Midbrain (tissue), 1 donor: ENCODE data around the gene NCF2.
A peak's percentile ranks its signal among the peaks of the same experiment; 100 is the strongest.

Source experiments
- DNase-seq: peaks from one replicate; lab custom pipeline; 2025; lab: John Stamatoyannopoulos, UW

NCF2 gene

DNA sequence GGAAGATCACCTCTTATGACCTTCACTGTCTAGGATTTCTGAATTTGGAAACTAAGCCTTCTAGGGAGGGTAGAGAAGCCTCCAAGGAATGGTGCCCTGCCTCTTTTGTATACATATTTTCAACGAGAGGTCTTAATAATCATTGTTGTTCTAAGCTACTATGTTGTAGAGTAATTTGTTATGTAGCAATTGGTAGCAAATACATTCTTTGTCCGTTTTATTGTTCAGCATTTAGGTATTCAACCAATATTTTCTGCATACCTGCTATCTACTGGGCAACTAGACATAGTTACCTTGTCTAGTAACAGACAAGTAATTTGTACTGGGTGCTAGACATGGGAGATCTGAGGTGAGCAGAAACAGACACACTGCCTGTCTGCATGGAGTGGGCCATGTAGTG, 20.8 kb upstream of the NCF2 start:
- DNase-seq, result no peak

DNA sequence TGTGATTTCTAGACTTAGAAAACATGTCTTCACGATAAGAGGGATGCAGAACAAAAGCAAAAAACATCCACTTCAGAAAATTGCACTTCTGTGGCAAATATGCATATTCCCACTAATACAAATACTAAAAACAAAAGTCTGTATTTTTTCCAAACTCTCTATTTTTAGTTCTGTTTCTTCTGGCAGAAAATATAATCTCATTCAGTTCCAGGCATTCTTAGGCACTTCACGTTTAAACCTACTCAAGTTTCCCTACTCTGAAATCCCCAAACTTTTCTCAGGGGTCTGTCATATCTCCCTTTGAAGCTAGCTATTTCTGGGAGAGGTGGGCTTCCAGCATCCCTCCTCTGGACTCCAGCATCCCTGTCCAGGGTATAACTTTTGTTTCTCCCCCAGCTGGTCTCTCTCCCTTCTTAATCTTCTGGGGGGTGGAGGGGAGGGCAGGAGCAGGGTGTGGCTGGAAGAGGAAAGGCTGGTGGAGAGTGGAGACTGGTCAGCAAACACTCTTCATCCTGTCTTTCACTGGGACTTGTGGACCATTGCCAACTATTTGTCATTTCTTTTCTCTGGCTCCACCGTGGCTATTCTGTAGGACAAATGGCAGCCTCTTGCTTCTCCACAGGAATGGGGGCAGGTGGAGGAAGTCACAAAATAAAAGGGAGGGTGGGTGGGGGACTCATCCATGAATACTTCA, 19.6 kb upstream of the NCF2 start:
- DNase-seq, result no peak

DNA sequence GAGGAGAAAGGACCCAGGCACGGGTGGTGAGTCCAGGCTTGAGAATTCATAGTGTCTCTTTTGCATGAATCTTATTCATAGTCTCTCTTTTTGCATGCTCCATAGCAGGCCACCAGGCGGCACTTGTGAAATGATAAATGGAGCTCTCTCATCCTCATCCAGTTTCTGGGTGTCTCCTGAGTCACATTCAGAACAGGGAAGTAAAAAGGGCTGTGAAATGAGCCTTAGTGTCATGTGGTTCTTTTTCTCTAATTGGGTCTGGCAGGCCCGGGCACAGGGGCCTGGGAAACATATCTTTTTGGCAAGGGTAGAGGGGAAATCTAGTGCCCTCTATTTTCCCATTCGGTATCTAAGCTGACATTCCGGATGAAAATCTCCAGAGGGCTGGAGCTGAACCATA, 19.1 kb upstream of the NCF2 start:
- DNase-seq, result peak; percentile 75

DNA sequence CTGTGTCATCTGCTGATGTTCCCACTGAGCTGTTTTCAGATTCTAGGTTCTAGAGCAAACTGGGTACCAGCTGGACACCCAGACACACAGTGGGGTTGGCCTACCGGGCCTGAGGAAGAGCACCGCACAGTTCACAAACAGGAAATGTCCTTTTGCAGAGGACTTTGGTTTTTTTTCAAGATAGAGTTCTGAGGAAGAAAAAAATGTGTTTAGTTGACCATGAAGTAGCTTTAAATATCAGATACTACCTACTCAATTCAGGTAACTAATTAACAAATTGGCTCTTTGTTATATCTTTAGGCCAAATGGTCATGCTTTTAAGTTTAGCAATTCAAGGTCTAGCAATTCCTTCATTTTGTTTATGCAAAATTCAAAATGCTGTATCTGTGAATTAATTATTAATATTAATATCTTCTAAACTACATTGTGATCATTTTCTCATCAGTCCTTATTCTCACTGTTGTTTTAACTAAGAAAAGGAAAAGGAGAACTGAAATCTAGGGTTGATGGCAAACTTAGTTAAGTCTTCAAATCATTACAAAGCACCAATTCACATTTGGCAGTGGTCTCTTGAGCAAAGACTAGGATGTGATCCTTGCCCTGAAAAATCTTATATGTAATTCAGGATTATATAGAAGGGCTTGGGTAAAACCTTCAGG, 17.2 kb upstream of the NCF2 start:
- no peak for DNase-seq

DNA sequence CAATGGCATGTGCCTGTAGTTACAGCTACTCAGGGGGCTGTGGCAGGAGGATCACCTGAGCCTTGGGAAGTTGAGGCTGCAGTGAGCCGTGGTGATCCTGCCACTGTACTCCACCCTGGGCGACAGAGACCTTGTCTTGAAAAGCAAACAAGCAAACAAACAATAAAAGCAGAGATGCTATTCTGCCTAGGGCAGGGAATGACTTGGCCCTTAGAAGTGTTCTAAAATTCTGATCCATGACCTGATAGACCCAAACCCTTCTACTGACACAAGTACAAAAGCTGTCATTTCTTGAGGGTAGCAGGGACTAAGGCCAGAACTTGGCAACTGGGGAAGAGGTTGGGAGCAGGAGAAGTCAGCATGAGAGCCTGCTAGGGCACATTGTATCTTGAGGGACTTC, 15.6 kb upstream of the NCF2 start:
- no peak for DNase-seq

DNA sequence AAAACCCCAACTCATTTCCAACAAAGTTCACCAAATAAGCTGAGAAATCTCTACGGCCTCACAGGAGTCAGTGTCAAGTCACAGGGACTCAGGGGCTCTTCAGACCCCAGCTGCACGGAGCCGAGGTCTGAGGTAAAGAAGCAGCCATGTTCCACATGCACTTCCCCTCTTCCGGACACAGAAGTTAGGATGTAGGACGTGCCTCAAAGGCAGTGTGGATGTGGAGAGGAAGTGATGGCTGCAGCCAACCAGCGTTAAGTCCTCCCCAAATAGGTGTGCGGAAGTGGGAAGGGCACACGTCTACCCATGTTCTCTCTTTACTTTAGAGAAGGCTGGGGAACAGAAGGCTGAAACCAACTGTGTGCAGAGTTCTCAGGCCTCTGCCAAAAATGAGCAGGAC, 14.6 kb upstream of the NCF2 start:
- no peak for DNase-seq

DNA sequence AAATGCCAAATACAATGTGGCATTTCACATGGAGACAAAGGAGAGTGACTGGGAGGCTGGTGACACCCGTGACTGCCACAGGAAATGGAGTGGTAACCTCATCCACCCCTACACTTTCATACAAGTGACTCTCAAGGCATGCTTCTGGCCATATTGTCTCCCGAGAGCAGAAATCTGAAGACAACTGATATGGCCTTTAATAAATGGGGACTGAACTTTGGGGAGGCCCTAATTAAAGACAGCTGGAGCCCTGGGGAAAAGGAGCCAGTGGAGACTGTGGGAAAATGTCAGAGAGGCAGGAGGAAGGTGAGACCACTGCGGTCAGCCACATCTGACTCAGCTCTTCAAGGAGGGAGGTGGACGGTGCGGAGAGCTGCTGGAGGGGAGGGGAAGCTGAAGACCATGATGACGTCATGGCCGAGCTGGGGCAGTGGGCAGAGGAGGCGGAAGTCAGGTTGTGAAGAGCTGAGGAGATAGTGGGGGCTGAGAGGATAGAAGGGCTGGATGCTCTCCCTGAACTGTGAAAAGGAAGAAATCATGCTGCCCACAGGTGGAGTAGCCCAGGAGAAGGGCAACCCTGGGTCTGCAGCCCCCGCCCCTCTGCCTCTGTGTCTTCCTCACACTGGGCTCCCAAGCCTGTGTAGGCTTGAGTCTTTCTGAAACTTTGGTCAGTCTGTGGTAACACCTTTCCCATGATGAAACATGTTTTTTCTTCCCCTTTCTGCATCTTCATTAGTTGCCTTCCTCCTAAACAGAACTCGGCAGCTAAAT, 14.0 kb upstream of the NCF2 start:
- DNase-seq, result no peak

DNA sequence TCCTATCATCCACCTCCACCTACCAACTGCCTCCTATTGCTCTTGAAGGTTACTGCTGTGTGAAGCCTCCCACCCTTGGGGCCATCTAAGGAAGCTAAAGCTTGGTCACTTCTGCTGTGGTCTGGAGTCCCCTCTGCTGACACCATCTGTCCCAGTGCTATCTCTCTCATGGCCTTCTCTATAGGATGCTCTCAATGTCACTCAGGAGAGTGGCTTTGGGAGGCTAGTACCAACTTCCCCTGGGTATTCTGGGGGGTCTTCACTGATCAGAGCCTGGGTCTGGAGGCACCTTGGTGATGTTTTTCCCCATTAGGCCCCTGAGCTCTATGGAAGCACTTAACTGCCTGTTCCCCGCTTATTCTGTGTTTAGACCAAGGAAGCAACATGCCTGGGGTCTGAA, 12.3 kb upstream of the NCF2 start:
- no peak for DNase-seq

DNA sequence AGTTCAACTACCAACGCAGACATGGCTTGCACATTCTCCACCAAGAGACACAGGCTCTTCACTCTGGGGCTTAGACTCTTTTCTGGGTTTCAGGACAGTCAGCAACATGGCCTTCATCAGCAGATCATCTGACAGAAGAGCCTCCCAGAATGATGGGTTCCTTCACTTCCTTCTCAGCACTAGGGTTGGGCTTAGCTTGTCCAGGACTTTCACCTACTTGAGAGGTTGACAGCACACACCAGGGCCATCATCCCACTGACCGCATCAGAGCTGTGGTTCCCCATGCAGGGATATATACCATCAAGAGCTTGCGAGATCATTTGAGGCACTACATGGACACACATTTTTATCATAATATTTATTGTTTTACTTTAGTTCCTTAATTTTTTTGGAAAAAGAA, 10.4 kb upstream of the NCF2 start:
- no peak for DNase-seq

DNA sequence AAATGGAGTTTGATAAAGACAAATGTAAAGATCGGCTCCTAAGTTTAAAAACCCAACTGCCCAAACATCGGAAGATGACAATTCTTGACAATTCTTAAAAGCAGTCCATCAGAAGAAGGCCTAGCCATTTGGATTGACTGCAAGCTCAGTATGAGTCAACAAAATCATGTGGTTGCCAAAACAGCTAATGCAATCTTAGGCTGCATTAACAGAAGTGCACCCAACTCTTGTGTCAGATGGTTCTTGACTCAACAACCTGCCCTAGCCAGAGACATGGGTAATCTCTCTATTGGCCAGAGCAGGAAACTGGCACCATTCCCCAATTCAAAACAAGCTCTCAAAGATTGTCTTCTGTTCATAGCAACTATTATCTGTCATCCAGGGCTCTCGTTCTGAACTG, 9.9 kb upstream of the NCF2 start:
- no peak for DNase-seq

DNA sequence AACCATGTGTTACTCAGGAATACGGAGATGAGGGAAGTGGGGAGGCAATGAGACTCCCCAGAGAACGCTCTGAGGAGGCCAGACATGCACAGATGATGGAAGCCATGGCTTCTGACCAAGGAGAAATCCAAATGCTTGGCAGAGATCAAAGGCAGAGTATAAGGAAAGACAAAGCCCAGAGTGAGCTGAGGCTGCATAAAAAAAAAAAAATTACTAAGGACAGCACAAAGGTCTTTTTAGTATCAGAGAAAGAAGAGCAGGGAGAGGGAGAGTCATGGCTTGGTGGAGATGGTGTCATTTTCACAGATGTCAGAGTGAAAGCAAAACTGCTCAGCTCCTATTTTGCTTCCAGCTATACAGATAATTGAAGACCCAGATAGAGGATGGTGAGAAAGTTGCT, 8.1 kb upstream of the NCF2 start:
- DNase-seq, result peak; percentile 21

DNA sequence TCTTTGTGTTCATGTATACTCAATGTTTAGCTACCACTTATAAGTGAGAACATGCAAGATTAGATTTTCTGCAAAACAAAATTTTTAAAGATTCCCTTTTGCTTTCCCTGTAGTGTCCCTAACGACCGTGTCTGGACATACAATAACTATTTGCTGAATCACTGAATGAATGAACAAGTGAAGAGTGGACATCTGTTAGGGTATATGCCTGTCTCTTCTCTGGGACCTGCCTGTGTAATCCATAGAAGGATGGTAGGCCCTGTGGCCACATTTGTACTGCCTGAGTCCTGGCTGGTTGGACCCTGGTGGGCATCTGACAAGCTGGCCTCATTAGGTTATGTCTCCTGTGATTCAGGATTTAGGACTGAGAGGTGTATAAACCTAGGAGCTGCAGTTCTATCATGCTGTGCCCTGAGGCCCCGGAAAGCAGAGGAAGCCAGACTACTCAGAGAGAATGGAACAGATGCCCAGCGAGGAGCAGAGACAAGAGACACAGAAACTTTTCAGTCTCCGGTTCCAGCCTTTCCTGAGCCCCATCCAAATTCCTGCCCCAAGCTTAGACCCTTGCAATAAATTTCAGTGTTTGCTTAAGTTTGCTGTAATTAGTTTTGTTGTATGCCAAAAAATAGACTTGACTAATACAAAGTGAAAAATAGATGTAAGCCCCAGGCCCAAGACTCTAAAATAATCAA, 7.5 kb upstream of the NCF2 start:
- DNase-seq, result no peak

DNA sequence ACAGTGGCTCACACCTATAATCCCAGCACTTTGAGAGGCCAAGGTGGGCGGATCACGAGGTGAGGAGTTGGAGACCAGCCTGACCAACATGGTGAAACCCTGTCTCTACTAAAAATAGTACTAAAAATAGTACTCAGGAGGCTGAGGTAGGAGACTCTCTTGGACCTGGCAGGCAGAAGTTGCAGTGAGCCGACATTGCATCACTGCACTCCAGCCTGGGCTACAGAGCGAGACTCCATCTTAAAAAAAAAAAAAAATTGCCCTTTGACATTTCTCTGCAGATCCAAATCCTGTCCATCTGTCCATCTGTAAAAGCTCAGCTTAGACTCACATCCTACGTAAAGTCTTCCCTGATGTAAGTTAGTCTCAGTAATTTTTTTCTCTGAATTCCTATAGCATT, 6.2 kb upstream of the NCF2 start:
- DNase-seq, result no peak

DNA sequence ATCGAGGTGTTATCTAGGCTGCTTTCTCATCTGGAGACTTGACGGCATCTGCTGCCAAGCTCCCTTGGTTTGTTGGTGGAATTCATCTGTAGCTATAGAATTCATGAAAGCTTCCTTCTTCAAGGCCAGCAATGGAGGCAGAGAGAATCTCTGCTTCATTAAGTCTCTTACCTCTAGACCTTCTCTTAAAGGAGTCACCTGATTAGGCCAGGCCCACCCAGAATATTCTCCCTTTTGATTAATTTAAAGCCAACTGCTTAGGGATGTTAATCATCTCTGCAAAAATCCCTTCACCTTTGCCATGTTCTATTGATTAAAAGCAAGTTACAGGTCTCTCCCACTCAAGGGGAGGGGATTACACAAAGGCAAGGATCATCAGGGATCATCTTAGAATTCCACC, 5.3 kb upstream of the NCF2 start:
- no peak for DNase-seq

DNA sequence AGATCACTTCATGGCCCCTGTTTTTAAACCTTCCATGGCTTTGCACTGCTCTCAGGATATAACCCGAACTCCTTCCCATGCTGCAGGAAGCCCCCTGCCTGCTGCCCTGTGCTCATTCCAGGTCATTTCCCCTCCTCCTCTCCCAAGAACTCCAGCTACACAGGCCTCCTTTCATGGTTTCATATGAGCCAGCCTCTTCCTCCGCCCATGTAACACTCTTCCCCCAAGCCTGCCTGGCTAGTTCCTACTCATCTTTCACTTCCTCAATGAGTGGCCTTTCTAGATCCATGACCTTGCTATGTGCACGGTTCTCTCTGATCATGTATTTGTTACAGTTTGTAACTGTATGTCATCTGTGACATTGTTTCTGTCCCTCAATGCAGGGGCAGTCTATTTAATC, 3.1 kb upstream of the NCF2 start:
- peak; percentile 23 for DNase-seq

DNA sequence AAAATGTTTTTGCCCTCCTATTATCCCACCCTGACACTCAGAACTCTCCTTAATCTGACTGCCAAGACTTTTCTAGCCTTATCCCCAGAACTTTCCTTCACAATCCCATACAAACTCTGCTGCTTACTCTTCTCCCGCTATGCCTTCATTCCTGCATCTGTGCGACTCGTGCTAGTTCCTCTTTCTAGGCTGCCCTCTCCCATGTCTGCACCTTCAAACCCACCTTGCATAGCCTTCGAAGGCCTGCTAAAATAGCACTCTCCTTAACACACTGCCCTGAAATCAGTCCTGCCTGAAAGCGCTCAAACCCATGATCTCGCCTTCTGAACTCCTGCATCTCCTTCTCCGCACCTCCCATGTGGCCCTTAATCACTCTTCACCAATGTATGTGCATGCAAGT, 2.5 kb upstream of the NCF2 start:
- no peak for DNase-seq

DNA sequence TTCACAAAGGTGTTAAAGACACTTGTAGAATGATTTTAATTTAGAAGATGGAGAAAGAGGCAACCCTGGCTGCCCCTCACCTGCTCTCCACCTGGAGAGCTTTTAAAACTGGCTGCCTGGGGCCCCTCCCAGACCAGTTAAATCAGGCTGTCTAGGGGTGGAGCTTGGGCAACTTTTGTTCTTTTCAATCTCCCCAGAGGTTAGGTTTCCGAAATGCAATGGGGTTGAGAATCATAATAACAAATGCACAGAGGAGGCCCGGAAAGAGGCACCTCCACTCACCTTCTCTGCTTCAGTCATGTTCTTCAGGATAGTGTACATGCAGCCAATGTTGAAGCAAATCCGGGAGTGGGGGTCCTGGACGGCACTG, 400 bp downstream of the NCF2 start:
- DNase-seq, result no peak

DNA sequence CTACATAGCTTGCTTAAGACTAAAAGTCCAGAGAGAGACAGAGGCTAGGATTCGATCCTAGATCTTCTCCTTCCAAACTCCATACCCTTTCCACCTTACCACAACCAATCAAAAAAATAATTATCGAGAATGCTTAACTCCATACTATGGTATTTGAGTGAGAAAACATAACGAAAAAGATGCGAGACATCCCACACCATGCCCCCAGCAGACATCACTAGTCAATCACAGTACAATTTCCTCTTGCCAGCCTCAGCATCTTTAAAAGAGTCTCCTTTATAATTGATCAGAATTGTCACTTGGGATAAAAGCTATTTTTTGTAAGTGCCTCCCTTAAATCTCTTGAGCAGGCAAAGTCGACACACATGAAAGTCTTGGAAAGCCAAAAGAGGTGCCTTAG, 875 bp downstream of the NCF2 start:
- no peak for DNase-seq

DNA sequence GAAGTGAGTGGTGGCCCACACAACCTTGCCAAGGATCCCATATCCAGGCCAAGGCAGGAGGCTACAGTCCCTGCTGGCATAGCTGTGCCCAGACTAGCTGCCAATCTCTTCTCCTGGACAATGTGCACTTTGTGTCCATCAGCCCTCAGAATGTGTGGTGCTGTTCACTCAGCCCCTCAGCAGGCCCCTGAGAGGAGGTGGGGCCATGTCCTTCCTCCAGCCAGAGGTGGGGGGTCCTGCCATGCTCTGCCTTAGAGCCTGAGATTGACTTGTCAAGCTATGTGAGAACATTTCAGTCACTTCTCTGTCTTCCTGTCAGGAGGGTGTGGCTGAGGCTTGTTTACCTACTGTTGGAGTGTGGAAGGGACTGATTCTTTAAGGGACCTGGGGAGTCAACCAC, 1.4 kb downstream of the NCF2 start:
- DNase-seq, result peak; percentile 30

DNA sequence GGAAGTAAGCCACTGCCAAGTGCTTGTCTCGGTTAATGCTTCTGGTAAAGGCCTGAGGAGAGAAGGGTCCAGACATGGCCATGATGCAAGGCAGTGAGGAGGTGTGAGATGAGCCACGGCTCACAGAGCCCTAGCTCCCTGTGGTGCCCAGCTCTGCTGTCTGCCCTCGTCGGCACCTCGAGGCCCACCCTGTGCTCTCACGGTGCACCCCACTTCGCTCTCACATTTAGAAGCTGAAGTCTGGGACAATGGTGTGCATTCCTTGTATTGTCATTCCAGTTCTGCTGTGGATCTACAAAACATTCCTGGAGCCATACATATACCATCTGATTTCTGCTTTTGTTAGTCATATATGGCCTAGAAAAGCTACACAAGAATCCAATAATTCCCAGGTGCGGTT, 3.3 kb downstream of the NCF2 start:
- no peak for DNase-seq

DNA sequence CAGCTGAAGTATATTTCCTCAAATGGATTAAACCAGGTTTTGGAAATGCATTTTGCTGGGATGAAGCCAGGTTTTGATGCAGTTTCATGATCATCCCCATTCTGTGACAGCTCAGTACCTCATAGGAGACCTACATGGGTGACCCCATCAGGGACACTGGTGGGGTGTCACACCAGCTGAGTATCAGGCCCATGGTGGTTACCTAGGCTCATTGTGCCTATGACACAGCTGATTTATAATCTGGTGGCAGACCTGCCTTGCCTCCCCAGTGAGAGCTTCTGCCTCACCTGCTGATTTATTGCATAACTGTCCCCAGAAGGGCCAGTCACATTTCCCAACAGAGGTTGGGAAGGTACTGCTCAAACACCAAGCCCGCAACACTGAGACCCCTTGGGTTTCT, 3.8 kb downstream of the NCF2 start:
- DNase-seq, result no peak

DNA sequence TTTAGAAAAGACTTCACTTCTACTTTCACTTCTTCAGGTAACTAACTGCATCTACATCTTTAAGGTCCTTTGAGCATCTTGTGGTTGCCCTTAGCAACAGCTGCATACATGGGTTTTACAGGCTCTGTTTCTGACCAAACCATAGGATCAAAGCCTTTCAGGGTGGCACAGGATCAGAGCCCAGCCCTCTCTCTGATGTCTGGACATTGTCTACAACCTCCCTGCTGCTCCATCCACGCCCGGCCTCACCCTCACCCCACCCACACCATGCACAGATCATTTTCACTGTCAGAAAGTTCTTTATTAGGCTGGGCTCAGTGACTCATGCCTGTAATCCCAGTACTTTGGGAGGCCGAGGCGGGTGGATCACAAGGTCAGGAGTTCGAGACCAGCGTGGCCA, 5.2 kb downstream of the NCF2 start:
- DNase-seq, result no peak

DNA sequence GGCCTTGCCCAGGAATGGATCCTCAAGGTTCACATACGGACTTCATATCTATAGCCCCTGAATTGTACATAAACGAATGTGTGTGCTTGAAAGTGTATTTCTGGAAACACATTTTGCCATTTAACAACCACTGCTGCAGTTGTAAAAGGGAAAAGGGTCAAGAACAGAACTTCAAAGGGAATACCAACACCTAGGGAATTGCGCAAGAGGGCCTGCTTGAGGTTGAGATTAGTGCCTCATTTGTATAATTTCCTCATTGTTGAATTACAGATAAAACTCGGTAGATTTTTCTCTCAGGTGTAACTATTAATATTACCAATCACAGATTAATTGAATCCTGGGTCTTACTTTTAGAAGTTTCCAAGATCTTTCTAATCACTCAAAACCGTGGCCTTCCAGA, 6.1 kb downstream of the NCF2 start:
- no peak for DNase-seq
